Hematopoietic multipotent progenitor cell (in vitro differentiated cells): Measurements from ENCODE around the gene PITPNM1. TPM values are rescaled to one million over a fixed set of nuclear protein-coding genes. Genes with fewer than 3 reads are reported as not detected.
"Not testable (repeated sequence)": the region's sequence is repeated elsewhere in the genome, so short reads cannot be mapped to it uniquely, and the experiment has no call there.

Experiments used
- DNase-seq, 3 donors: peaks; one replicate each; pipeline ENCODE4 v3.0.0-alpha.2; 2011 to 2015; ENCODE audit warnings: low read depth in 2 of 3, low spot score in 2 of 3
- total RNA-seq: library from RNA; depleted of rRNA; stranded (reverse); fragments of >200 nt; gene quantifications from one replicate; pipeline ENCODE4 v1.2.3, GENCODE V29; 2012

Gene PITPNM1
- total RNA-seq, 1 donor, result 21.0 TPM

GRCh38 chr11:67491276-67492068 is 13.7 kb downstream of the PITPNM1 start:
- no peak for DNase-seq

- DNase-seq, result no peak
These were observed 14.5 kb downstream of the PITPNM1 start for GRCh38 chr11:67490727-67491065.

- DNase-seq, result no peak
These were observed 15.1 kb downstream of the PITPNM1 start for GRCh38 chr11:67489885-67490726.

GRCh38 chr11:67489203-67489884 is 15.8 kb downstream of the PITPNM1 start:
- DNase-seq, result no peak

- no peak for DNase-seq
These were observed 18.5 kb downstream of the PITPNM1 start for GRCh38 chr11:67486481-67487195.

GRCh38 chr11:67485873-67486361 is 19.2 kb downstream of the PITPNM1 start:
- not testable (repeated sequence) for DNase-seq

- DNase-seq, result peak in 2 of 3 donors; percentile 59 to 70
These were observed 20.3 kb downstream of the PITPNM1 start for GRCh38 chr11:67484847-67485311.

- no peak for DNase-seq
These were observed 21.1 kb downstream of the PITPNM1 start for GRCh38 chr11:67483831-67484665.

DNA sequence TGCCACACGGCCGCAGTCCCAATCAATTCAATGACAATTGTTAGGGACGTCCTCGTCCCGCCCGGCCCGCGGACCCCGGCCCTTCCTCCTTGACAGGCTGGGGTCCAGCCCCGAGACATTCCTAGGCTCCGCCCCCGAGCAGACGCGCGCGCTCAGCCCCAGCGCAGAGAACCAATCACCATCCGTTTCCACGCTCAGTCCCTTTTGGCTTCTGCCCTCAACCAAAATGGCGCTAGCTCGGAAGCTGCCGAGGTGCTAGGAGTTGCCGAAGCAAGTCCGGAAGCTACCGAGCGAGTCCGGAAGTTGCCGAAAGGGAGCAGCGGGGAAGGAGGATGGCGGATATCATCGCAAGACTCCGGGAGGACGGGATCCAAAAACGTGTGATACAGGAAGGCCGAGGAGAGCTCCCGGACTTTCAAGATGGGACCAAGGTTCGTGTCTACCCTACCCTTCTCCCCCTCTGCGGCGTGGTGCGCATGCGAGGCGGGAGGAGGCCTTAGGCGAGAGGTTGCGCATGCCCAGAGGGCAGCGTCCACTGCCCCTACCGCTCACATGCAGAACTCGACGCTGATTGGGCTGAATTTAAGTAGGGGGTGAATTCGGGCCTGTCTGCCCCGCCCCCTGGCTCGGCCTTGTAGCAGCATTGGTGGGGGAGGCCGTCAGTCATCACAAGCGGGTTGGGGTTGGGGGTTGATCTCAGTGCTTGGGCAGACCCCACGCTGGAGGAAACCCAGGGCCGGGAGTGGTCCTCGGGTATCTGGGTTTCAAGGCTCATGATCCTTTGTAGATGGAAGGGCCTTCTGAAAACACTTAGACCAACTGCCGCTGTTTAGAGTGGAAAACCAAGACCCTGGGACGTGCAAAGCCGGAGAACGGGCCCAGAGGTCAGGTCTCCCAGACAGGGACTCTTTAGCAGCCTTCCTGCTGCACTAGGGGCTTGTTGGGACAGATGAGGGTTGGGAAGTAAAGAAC is 22.1 kb downstream of the PITPNM1 start, which contains the start of gene AIP:
TSS of gene AIP (plus strand) at position 200 of the 972 bp plus-strand sequence. CDS start at position 333, 133 bp downstream.
- DNase-seq, result peak; percentile 92 to 99 (median 98)

- no peak for DNase-seq
These were observed 22.8 kb downstream of the PITPNM1 start for GRCh38 chr11:67482275-67482826.

DNA sequence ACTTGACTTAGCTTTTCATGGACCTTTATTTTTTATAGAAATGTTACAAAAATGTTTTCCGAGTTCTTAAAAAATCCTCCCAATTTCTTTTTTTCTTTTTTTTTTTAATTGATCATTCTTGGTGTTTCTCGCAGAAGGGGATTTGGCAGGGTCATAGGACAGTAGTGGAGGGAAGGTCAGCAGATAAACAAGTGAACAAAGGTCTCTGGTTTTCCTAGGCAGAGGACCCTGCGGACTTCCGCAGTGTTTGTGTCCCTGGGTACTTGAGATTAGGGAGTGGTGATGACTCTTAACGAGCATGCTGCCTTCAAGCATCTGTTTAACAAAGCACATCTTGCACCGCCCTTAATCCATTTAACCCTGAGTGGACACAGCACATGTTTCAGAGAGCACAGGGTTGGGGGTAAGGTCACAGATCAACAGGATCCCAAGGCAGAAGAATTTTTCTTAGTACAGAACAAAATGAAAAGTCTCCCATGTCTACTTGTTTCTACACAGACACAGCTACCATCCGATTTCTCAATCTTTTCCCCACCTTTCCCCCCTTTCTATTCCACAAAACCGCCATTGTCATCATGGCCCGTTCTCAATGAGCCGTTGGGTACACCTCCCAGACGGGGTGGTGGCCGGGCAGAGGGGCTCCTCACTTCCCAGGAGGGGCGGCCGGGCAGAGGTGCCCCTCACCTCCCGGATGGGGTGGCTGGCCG is 27.7 kb downstream of the PITPNM1 start:
- not testable (repeated sequence) for DNase-seq

DNA sequence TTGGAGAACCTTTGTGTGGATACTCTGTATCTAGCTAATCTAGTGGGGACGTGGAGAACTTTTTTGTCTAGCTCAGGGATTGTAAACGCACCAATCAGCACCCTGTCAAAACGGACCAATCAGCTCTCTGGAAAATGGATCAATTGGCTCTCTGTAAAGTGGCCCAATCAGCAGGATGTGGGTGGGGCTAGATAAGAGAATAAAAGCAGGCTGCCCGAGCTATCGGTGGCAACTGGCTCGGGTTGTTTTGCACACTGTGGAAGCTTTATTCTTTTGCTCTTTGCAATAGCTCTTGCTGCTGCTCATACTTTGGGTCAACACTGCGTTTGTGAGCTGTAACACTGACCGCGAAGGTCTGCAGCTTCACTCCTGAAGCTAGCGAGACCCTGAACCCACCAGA is 28.5 kb downstream of the PITPNM1 start:
- not testable (repeated sequence) for DNase-seq

GRCh38 chr11:67472882-67473281 is 32.3 kb downstream of the PITPNM1 start:
- DNase-seq, result no peak

DNA sequence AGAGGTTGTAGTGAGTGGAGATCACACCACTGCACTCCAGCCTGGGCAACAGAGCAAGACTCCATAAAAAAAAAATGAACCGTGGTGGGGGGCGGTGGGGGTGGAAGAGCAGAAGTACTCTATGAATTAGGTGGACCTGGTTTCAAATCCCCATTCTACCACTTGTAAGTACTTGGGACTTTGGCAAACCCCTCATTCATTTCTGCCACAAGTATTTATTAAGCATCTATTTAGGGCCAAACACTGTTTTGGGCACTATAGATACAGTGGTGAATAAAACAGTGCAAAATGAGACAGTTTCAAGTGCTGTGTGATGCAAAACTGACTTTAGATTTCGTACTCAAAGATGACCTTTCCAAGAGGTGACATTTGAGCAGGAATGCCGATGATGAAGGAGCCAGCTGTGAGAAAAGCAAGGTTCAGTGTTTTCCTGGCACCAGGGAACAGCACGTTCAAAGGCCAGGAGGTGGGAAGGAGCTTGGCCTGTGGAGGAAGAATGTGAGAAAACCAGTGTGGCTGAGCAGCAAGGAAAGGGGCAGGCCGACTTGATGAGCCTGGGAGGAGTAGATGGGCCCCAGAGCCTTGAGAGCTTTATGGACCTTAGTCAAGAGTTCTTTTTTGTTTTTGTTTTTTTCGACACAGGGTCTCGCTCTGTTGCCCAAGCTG is 34.7 kb downstream of the PITPNM1 start:
- DNase-seq, result no peak

- no peak for DNase-seq
These were observed 35.7 kb downstream of the PITPNM1 start for GRCh38 chr11:67469508-67469811.

- DNase-seq, result peak; percentile 84 to 93 (median 92)
These were observed 36.2 kb downstream of the PITPNM1 start, which contains the start of gene TMEM134 for GRCh38 chr11:67468759-67469507. TSS of gene TMEM134 (minus strand) at chr11:67469251. CDS start at chr11:67469192, 59 bp downstream.
